Neural progenitor cell (in vitro differentiated cells): ENCODE data around the gene MKNK2. TPM values are rescaled to one million over a fixed set of nuclear protein-coding genes. Genes with fewer than 3 reads are reported as not detected.

Experiments used
- DNase-seq: peaks from one replicate; pipeline ENCODE4 v3.0.0-alpha.2; 2016; ENCODE audit warnings: low spot score
- H2AFZ ChIP-seq: fragments of 200-600 bp; sonication (generic); replicated peaks from 2 replicates; pipeline ENCODE4 v1.6.1; 2016; ENCODE audit warnings: antibody characterized with exemption
- H3F3A ChIP-seq: fragments of 200-600 bp; sonication (generic); 2 replicates; pipeline ENCODE4 v1.6.1; 2016; ENCODE audit warnings: antibody characterized with exemption, low read depth
- H3K27ac ChIP-seq: fragments of 200-600 bp; sonication (generic); 2 replicates; pipeline ENCODE4 v1.5.1; 2016; ENCODE audit warnings: mild to moderate bottlenecking
- H3K27me3 ChIP-seq: fragments of 200-600 bp; sonication (generic); 2 replicates; pipeline ENCODE4 v1.6.1; 2016; ENCODE audit warnings: mild to moderate bottlenecking, moderate library complexity
- H3K36me3 ChIP-seq: fragments of 200-600 bp; sonication (generic); 2 replicates; pipeline ENCODE4 v1.5.1; 2016
- H3K4me1 ChIP-seq: fragments of 200-600 bp; sonication (generic); 2 replicates; pipeline ENCODE4 v1.6.1; 2016; ENCODE audit warnings: mixed run types
- H3K4me2 ChIP-seq: fragments of 200-600 bp; sonication (generic); 2 replicates; pipeline ENCODE4 v1.6.1; 2016
- H3K4me3 ChIP-seq: fragments of 200-600 bp; sonication (generic); 2 replicates; pipeline ENCODE4 v1.5.1; 2016
- H3K79me2 ChIP-seq: fragments of 200-600 bp; sonication (generic); 2 replicates; pipeline ENCODE4 v1.6.1; 2016; ENCODE audit warnings: low read depth
- H3K9ac ChIP-seq: fragments of 200-600 bp; sonication (generic); 2 replicates; pipeline ENCODE4 v1.6.1; 2016
- H3K9me3 ChIP-seq: fragments of 200-600 bp; sonication (generic); 2 replicates; pipeline ENCODE4 v1.5.1; 2016; ENCODE audit warnings: low read depth
- H4K20me1 ChIP-seq: fragments of 200-600 bp; sonication (generic); 2 replicates; pipeline ENCODE4 v1.6.1; 2016; ENCODE audit warnings: low read depth
- H3K27ac Mint-ChIP-seq: 3 replicates; pipeline ENCODE4 v1.8.0; 2021; ENCODE audit warnings: mixed read lengths
- H3K27me3 Mint-ChIP-seq: 2 replicates; pipeline ENCODE4 v1.8.0; 2022; ENCODE audit warnings: low read depth, mild to moderate bottlenecking, inconsistent platforms, moderate library complexity, mixed read lengths; ENCODE audit not compliant: insufficient read depth
- H3K36me3 Mint-ChIP-seq: 3 replicates; pipeline ENCODE4 v1.8.0; 2021; ENCODE audit warnings: mixed read lengths
- H3K4me1 Mint-ChIP-seq: 3 replicates; pipeline ENCODE4 v1.8.0; 2021; ENCODE audit warnings: mixed read lengths
- H3K4me3 Mint-ChIP-seq: 3 replicates; pipeline ENCODE4 v1.8.0; 2021; ENCODE audit warnings: mild to moderate bottlenecking, moderate library complexity, mixed read lengths
- H3K9me3 Mint-ChIP-seq: 3 replicates; pipeline ENCODE4 v1.8.0; 2020; ENCODE audit warnings: mixed read lengths
- CTCF ChIP-seq: fragments of 200-600 bp; sonication (generic); IDR thresholded peaks from 2 replicates; pipeline ENCODE4 v1.5.1; 2017; ENCODE audit warnings: antibody characterized with exemption, mild to moderate bottlenecking
- EZH2 ChIP-seq: fragments of 200-600 bp; sonication (generic); IDR thresholded peaks from 2 replicates; pipeline ENCODE4 v1.6.1; 2017; ENCODE audit warnings: antibody characterized with exemption, mild to moderate bottlenecking, moderate library complexity
- EZH2phosphoT487 ChIP-seq: fragments of 200-600 bp; sonication (generic); IDR thresholded peaks from 2 replicates; pipeline ENCODE4 v1.6.1; 2017; ENCODE audit warnings: antibody characterized with exemption
- total RNA-seq: library from RNA; depleted of rRNA; stranded (reverse); fragments of >200 nt; gene quantifications from 2 replicates; pipeline ENCODE4 v1.2.3, GENCODE V29; 2015; ENCODE audit warnings: low replicate concordance

The MKNK2 gene
- total RNA-seq, 1 donor from 2014 or later, result 46.0 TPM

- peak overlapping the region; percentile 25 for H3K27ac ChIP-seq
These were observed 13.9 kb upstream of the MKNK2 start for GRCh38 chr19:2064788-2065524.

DNA sequence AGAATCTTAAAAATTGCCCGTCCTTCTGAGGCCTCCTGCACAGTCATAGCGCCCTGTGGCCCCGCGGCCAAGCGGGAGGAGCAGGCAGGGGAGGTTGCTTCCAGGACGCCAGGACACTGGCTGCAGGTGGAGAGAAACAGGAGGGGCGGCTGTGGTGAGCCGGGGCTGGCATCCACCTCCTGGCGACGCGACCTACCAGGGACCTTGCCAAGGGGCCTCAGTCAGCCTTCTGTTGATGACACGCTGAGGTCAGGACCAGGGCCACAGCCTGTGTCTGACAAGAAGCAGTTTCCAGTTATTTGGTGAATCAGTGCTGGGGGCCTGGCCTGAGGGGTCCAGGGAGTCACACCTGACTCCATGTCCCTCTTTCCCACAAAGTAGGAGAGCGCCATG is 13.3 kb upstream of the MKNK2 start:
- Mint-ChIP-seq H3K27me3 (peaks cover 10% of the 10 kb centered on the region), H3K27ac (no peak overlapping the region), H3K4me1 (peaks cover 37% of the 10 kb centered on the region), H3K4me3 (no peak overlapping the region), H3K36me3 (no peaks in the 10 kb centered on the region), H3K9me3 (no peaks in the 10 kb centered on the region)
- no peak for DNase-seq
- Histone ChIP-seq H3K9me3 (no peaks in the 10 kb centered on the region), H3K4me3 (no peak overlapping the region), H4K20me1 (no peaks in the 10 kb centered on the region), H3K79me2 (no peaks in the 10 kb centered on the region), H2AFZ (no peak overlapping the region), H3K9ac (no peak overlapping the region), H3K4me1 (peaks cover 20% of the 10 kb centered on the region), H3F3A (peaks cover 33% of the 10 kb centered on the region), H3K36me3 (no peaks in the 10 kb centered on the region), H3K4me2 (no peak overlapping the region), H3K27ac (peak overlapping the region; percentile 25), H3K27me3 (no peaks in the 10 kb centered on the region)
- no peak for TF ChIP-seq CTCF
- TF ChIP-seq EZH2phosphoT487, result no peak
- TF ChIP-seq EZH2, result no peak

More at GRCh38 chr19:2064788-2065524, 13.9 kb upstream of the MKNK2 start:
- Histone ChIP-seq H3K36me3 (no peaks in the 10 kb centered on the region), H3K27me3 (no peaks in the 10 kb centered on the region), H3K4me1 (peaks cover 15% of the 10 kb centered on the region), H3F3A (peaks cover 29% of the 10 kb centered on the region), H2AFZ (no peak overlapping the region), H4K20me1 (no peaks in the 10 kb centered on the region), H3K79me2 (no peaks in the 10 kb centered on the region), H3K4me2 (no peak overlapping the region), H3K9me3 (no peaks in the 10 kb centered on the region), H3K4me3 (no peak overlapping the region), H3K9ac (no peak overlapping the region)
- Mint-ChIP-seq H3K27ac (peak overlapping the region; percentile 85), H3K27me3 (peaks cover 10% of the 10 kb centered on the region), H3K9me3 (no peaks in the 10 kb centered on the region), H3K4me1 (peaks cover 37% of the 10 kb centered on the region), H3K36me3 (no peaks in the 10 kb centered on the region), H3K4me3 (no peak overlapping the region)
- TF ChIP-seq EZH2, result no peak
- no peak for DNase-seq

DNA sequence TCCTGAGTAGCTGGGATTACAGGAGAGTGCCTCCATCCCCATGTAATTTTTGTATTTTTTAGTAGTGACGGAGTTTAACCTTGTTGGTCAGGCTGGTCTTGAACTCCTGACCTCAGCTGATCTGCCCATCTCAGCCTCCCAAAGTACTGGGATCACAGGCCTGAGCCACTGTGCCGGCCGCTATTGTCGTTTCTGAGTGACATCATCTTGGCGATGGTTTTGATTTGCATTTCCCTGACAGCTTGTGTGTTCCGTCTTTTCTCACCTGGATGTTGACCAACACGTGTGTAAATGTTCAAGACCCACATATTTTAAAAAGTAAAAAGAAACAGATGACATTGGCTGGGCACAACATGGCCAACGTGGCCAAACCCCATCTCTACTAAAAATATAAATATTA is 12.8 kb upstream of the MKNK2 start:
- Histone ChIP-seq H2AFZ (no peak overlapping the region), H4K20me1 (no peaks in the 10 kb centered on the region), H3F3A (peaks cover 38% of the 10 kb centered on the region), H3K4me2 (no peak overlapping the region), H3K27me3 (no peaks in the 10 kb centered on the region), H3K9ac (no peak overlapping the region), H3K79me2 (no peaks in the 10 kb centered on the region), H3K4me1 (peaks cover 23% of the 10 kb centered on the region), H3K9me3 (no peaks in the 10 kb centered on the region), H3K4me3 (no peak overlapping the region), H3K27ac (no peak overlapping the region), H3K36me3 (no peaks in the 10 kb centered on the region)
- peaks cover 42% of the 10 kb centered on the region for H3K4me1 Mint-ChIP-seq
- H3K36me3 Mint-ChIP-seq, result no peaks in the 10 kb centered on the region
- H3K27me3 Mint-ChIP-seq, result peaks cover 10% of the 10 kb centered on the region
- peak overlapping the region; percentile 57 for H3K27ac Mint-ChIP-seq
- TF ChIP-seq CTCF (no peak), EZH2phosphoT487 (no peak), EZH2 (no peak)
- H3K4me3 Mint-ChIP-seq, result peak overlapping the region; percentile 43
- no peak for DNase-seq
- H3K9me3 Mint-ChIP-seq, result no peaks in the 10 kb centered on the region

GRCh38 chr19:2062770-2063169 is 11.7 kb upstream of the MKNK2 start:
- no peak overlapping the region for H3K9ac ChIP-seq
- TF ChIP-seq EZH2phosphoT487, result no peak
- no peak for TF ChIP-seq CTCF
- no peak for TF ChIP-seq EZH2
- no peak overlapping the region for H3K4me3 ChIP-seq

More at GRCh38 chr19:2062770-2063169, 11.7 kb upstream of the MKNK2 start:
- H3K9me3 ChIP-seq, result no peaks in the 10 kb centered on the region
- no peak overlapping the region for H2AFZ ChIP-seq
- no peaks in the 10 kb centered on the region for H3K36me3 Mint-ChIP-seq
- no peaks in the 10 kb centered on the region for H3K36me3 ChIP-seq
- H3F3A ChIP-seq, result peaks cover 44% of the 10 kb centered on the region
- H3K4me3 Mint-ChIP-seq, result peak overlapping the region; percentile 90
- H3K9me3 Mint-ChIP-seq, result no peaks in the 10 kb centered on the region
- no peak overlapping the region for H3K27ac ChIP-seq
- H3K4me2 ChIP-seq, result peak overlapping the region; percentile 81
- H4K20me1 ChIP-seq, result no peaks in the 10 kb centered on the region
- peaks cover 47% of the 10 kb centered on the region for H3K4me1 Mint-ChIP-seq
- no peaks in the 10 kb centered on the region for H3K27me3 ChIP-seq
- no peak for DNase-seq
- H3K79me2 ChIP-seq, result no peaks in the 10 kb centered on the region
- H3K27ac Mint-ChIP-seq, result peak overlapping the region; percentile 99
- H3K27me3 Mint-ChIP-seq, result peaks cover 8% of the 10 kb centered on the region
- peaks cover 23% of the 10 kb centered on the region for H3K4me1 ChIP-seq
